IPS-18a (cell line): ENCODE measurements around the gene LMBRD1.
"Not testable (repeated sequence)": the region's sequence is repeated elsewhere in the genome, so short reads cannot be mapped to it uniquely, and the experiment has no call there.

Experiments
- H3K27ac ChIP-seq: one replicate; pipeline ENCODE4 v1.5.1; 2013; ENCODE audit warnings: low read length
- H3K27me3 ChIP-seq: one replicate; pipeline ENCODE4 v1.6.1; 2013; ENCODE audit warnings: mild to moderate bottlenecking, low read length; ENCODE audit not compliant: control insufficient read depth, insufficient read depth
- H3K36me3 ChIP-seq: one replicate; pipeline ENCODE4 v1.6.1; 2013; ENCODE audit warnings: low read depth, low read length; ENCODE audit not compliant: control insufficient read depth
- H3K4me1 ChIP-seq: one replicate; pipeline ENCODE4 v1.6.1; 2013; ENCODE audit warnings: low read depth, low read length; ENCODE audit not compliant: control insufficient read depth
- H3K4me3 ChIP-seq: one replicate; pipeline ENCODE4 v1.5.1; 2013; ENCODE audit warnings: low read length
- H3K9ac ChIP-seq: one replicate; pipeline ENCODE4 v1.6.1; 2013; ENCODE audit warnings: mild to moderate bottlenecking, low read length, moderate library complexity
- H3K9me3 ChIP-seq: one replicate; pipeline ENCODE4 v1.6.1; 2013; ENCODE audit warnings: low read depth, low read length; ENCODE audit not compliant: control insufficient read depth

The LMBRD1 gene

GRCh38 chr6:69819138-69819537 lies 22.3 kb upstream of the LMBRD1 start:
- Histone ChIP-seq H3K27me3 (no peaks in the 10 kb centered on the region), H3K9me3 (no peaks in the 10 kb centered on the region), H3K4me3 (no peak overlapping the region), H3K27ac (no peak overlapping the region), H3K4me1 (peaks cover 17% of the 10 kb centered on the region), H3K9ac (no peak overlapping the region), H3K36me3 (no peaks in the 10 kb centered on the region)

- Histone ChIP-seq H3K4me1 (peaks cover 22% of the 10 kb centered on the region), H3K4me3 (no peak overlapping the region)
These were observed 21.6 kb upstream of the LMBRD1 start for GRCh38 chr6:69818223-69818930.

GRCh38 chr6:69817358-69817757 lies 20.5 kb upstream of the LMBRD1 start:
- no peaks in the 10 kb centered on the region for H3K27me3 ChIP-seq
- peaks cover 28% of the 10 kb centered on the region for H3K4me1 ChIP-seq
- H3K4me3 ChIP-seq, result no peak overlapping the region
- H3K36me3 ChIP-seq, result no peaks in the 10 kb centered on the region
- no peaks in the 10 kb centered on the region for H3K9me3 ChIP-seq
- no peak overlapping the region for H3K27ac ChIP-seq
- no peak overlapping the region for H3K9ac ChIP-seq

More at GRCh38 chr6:69818223-69818930, 21.6 kb upstream of the LMBRD1 start:
- no peak overlapping the region for H3K27ac ChIP-seq
- H3K36me3 ChIP-seq, result no peaks in the 10 kb centered on the region
- no peak overlapping the region for H3K9ac ChIP-seq
- no peaks in the 10 kb centered on the region for H3K9me3 ChIP-seq
- no peaks in the 10 kb centered on the region for H3K27me3 ChIP-seq

GRCh38 chr6:69816569-69816968 lies 19.8 kb upstream of the LMBRD1 start:
- no peak overlapping the region for H3K27ac ChIP-seq
- H3K4me3 ChIP-seq, result no peak overlapping the region
- H3K9me3 ChIP-seq, result no peaks in the 10 kb centered on the region
- H3K9ac ChIP-seq, result no peak overlapping the region
- H3K27me3 ChIP-seq, result no peaks in the 10 kb centered on the region
- H3K36me3 ChIP-seq, result no peaks in the 10 kb centered on the region
- H3K4me1 ChIP-seq, result peaks cover 28% of the 10 kb centered on the region

GRCh38 chr6:69816026-69816425 lies 19.2 kb upstream of the LMBRD1 start:
- H3K4me1 ChIP-seq, result peaks cover 28% of the 10 kb centered on the region
- no peaks in the 10 kb centered on the region for H3K36me3 ChIP-seq
- no peaks in the 10 kb centered on the region for H3K27me3 ChIP-seq
- H3K9ac ChIP-seq, result no peak overlapping the region
- no peaks in the 10 kb centered on the region for H3K9me3 ChIP-seq
- no peak overlapping the region for H3K4me3 ChIP-seq
- H3K27ac ChIP-seq, result no peak overlapping the region

- H3K27ac ChIP-seq, result no peak overlapping the region
These were observed 16.7 kb upstream of the LMBRD1 start for GRCh38 chr6:69813508-69813907.

GRCh38 chr6:69812746-69813427 lies 16.1 kb upstream of the LMBRD1 start:
- H3K9me3 ChIP-seq, result no peaks in the 10 kb centered on the region
- peaks cover 28% of the 10 kb centered on the region for H3K4me1 ChIP-seq
- no peak overlapping the region for H3K9ac ChIP-seq
- no peak overlapping the region for H3K4me3 ChIP-seq
- no peaks in the 10 kb centered on the region for H3K27me3 ChIP-seq
- no peak overlapping the region for H3K27ac ChIP-seq
- no peaks in the 10 kb centered on the region for H3K36me3 ChIP-seq

More at GRCh38 chr6:69813508-69813907, 16.7 kb upstream of the LMBRD1 start:
- no peaks in the 10 kb centered on the region for H3K36me3 ChIP-seq
- peaks cover 28% of the 10 kb centered on the region for H3K4me1 ChIP-seq
- no peaks in the 10 kb centered on the region for H3K9me3 ChIP-seq
- no peaks in the 10 kb centered on the region for H3K27me3 ChIP-seq
- H3K9ac ChIP-seq, result no peak overlapping the region
- H3K4me3 ChIP-seq, result no peak overlapping the region

GRCh38 chr6:69802995-69803394 lies 6.2 kb upstream of the LMBRD1 start:
- Histone ChIP-seq H3K36me3 (no peaks in the 10 kb centered on the region), H3K4me1 (peaks cover 16% of the 10 kb centered on the region), H3K27me3 (no peaks in the 10 kb centered on the region)

GRCh38 chr6:69801711-69802110 lies 4.9 kb upstream of the LMBRD1 start:
- H3K27ac ChIP-seq, result no peak overlapping the region
- no peaks in the 10 kb centered on the region for H3K9me3 ChIP-seq
- H3K27me3 ChIP-seq, result no peaks in the 10 kb centered on the region
- H3K4me1 ChIP-seq, result peaks cover 16% of the 10 kb centered on the region
- no peaks in the 10 kb centered on the region for H3K36me3 ChIP-seq
- H3K9ac ChIP-seq, result no peak overlapping the region
- no peak overlapping the region for H3K4me3 ChIP-seq

More at GRCh38 chr6:69802995-69803394, 6.2 kb upstream of the LMBRD1 start:
- H3K27ac ChIP-seq, result no peak overlapping the region
- H3K9ac ChIP-seq, result no peak overlapping the region
- H3K4me3 ChIP-seq, result no peak overlapping the region
- H3K9me3 ChIP-seq, result no peaks in the 10 kb centered on the region

- Histone ChIP-seq H3K27me3 (no peaks in the 10 kb centered on the region), H3K9me3 (no peaks in the 10 kb centered on the region), H3K4me3 (no peak overlapping the region), H3K27ac (no peak overlapping the region), H3K9ac (no peak overlapping the region), H3K36me3 (no peaks in the 10 kb centered on the region), H3K4me1 (peaks cover 16% of the 10 kb centered on the region)
These were observed 4.4 kb upstream of the LMBRD1 start for GRCh38 chr6:69801225-69801624.

- H3K36me3 ChIP-seq, H3K9me3 ChIP-seq, H3K9ac ChIP-seq, H3K27ac ChIP-seq, H3K27me3 ChIP-seq, H3K4me3 ChIP-seq: not testable (repeated sequence)
- peaks cover 21% of the 10 kb centered on the region for H3K4me1 ChIP-seq
These were observed 2.0 kb upstream of the LMBRD1 start for GRCh38 chr6:69798796-69799195.
